GM23248 (cell line): ENCODE results near the gene LRR1. TPM values are rescaled to one million over a fixed set of nuclear protein-coding genes. Genes with fewer than 3 reads are reported as not detected.
"Not testable (repeated sequence)": the region's sequence is repeated elsewhere in the genome, so short reads cannot be mapped to it uniquely, and the experiment has no call there.

Source experiments
- DNase-seq: peaks from one replicate; pipeline ENCODE4 v3.0.0-alpha.2; 2015
- H2AFZ ChIP-seq: fragments of 200-600 bp; sonication (generic); 2 replicates; pipeline ENCODE4 v1.6.1; 2016; ENCODE audit warnings: antibody characterized with exemption
- H3F3A ChIP-seq: fragments of 200-600 bp; sonication (generic); 2 replicates; pipeline ENCODE4 v1.6.1; 2016; ENCODE audit warnings: mild to moderate bottlenecking, antibody characterized with exemption, mixed run types; ENCODE audit not compliant: insufficient read depth
- H3K27ac ChIP-seq: fragments of 200-600 bp; sonication (generic); 2 replicates; pipeline ENCODE4 v1.5.1; 2016; ENCODE audit warnings: mild to moderate bottlenecking
- H3K27me3 ChIP-seq: fragments of 200-600 bp; sonication (generic); replicated peaks from 2 replicates; pipeline ENCODE4 v1.6.1; 2016; ENCODE audit warnings: mild to moderate bottlenecking; ENCODE audit not compliant: insufficient read depth
- H3K36me3 ChIP-seq: fragments of 200-600 bp; sonication (generic); 2 replicates; pipeline ENCODE4 v1.6.1; 2016; ENCODE audit warnings: low read depth, mild to moderate bottlenecking
- H3K4me1 ChIP-seq: fragments of 200-600 bp; sonication (generic); 2 replicates; pipeline ENCODE4 v1.6.1; 2016; ENCODE audit warnings: mild to moderate bottlenecking; ENCODE audit not compliant: insufficient read depth
- H3K4me2 ChIP-seq: fragments of 200-600 bp; sonication (generic); one replicate; pipeline ENCODE4 v1.6.1; 2016; ENCODE audit warnings: mild to moderate bottlenecking; ENCODE audit not compliant: unreplicated experiment
- H3K4me3 ChIP-seq: fragments of 200-600 bp; sonication (generic); 2 replicates; pipeline ENCODE4 v1.5.1; 2016; ENCODE audit warnings: mild to moderate bottlenecking
- H3K79me2 ChIP-seq: fragments of 200-600 bp; sonication (generic); 2 replicates; pipeline ENCODE4 v1.6.1; 2016; ENCODE audit warnings: mild to moderate bottlenecking; ENCODE audit not compliant: insufficient read depth
- H3K9ac ChIP-seq: fragments of 200-600 bp; sonication (generic); 2 replicates; pipeline ENCODE4 v1.6.1; 2016; ENCODE audit warnings: mild to moderate bottlenecking
- H3K9me2 ChIP-seq: fragments of 200-600 bp; sonication (generic); 2 replicates; pipeline ENCODE4 v1.6.1; 2016; ENCODE audit warnings: mixed run types, mild to moderate bottlenecking, moderate library complexity; ENCODE audit not compliant: insufficient read depth
- H3K9me3 ChIP-seq: fragments of 200-600 bp; sonication (generic); one replicate; pipeline ENCODE4 v1.6.1; 2017; ENCODE audit warnings: low read depth
- H4K20me1 ChIP-seq: fragments of 200-600 bp; sonication (generic); 2 replicates; pipeline ENCODE4 v1.6.0; 2016; ENCODE audit not compliant: insufficient read depth
- EZH2 ChIP-seq: fragments of 200-600 bp; sonication (generic); IDR thresholded peaks from 2 replicates; pipeline ENCODE4 v1.6.1; 2018; ENCODE audit warnings: antibody characterized with exemption, mild to moderate bottlenecking; ENCODE audit not compliant: insufficient read depth, poor library complexity, severe bottlenecking
- EZH2phosphoT487 ChIP-seq: fragments of 200-600 bp; sonication (generic); IDR thresholded peaks from 2 replicates; pipeline ENCODE4 v1.6.1; 2018; ENCODE audit warnings: antibody characterized with exemption, moderate library complexity, mild to moderate bottlenecking, low read depth; ENCODE audit not compliant: insufficient read depth
- WGBS, 2 experiments: methylation state at CpG; one replicate each; pipeline ENCODE4 v1.1.6; 2015 to 2017; ENCODE audit warnings: low lambda C conversion rate in 2 of 2, low coverage in 1 of 2; ENCODE audit errors: missing lambda C conversion rate in 2 of 2; 5-methylcytosine and 5-hydroxymethylcytosine counted together
- in situ Hi-C: fragments of 300-500 bp; cut with MboI; formaldehyde crosslinking; loops from 2 replicates; pipeline ENCODE4 v1.15.0; 2020
- polyA plus RNA-seq: library from polyadenylated mRNA; unstranded; fragments of >200 nt; fragmentation: Nextera tagmentation; extraction: Ambion mirVana; gene quantifications from 2 replicates; pipeline ENCODE4 v1.2.1, GENCODE V29; 2016
- total RNA-seq: library from RNA; depleted of rRNA; stranded (reverse); fragments of >200 nt; shearing (Covaris generic); gene quantifications from 2 replicates; pipeline ENCODE4 v1.2.3, GENCODE V29; 2014

LRR1 gene
- total and polyA plus RNA-seq, 2 experiments from 2014 or later, result 9.6 to 17.5 TPM

- in situ Hi-C loops, result no loop called here
- peaks cover 94% of the 10 kb centered on the region for H3K79me2 ChIP-seq
- TF ChIP-seq EZH2, result no peak
- no peak for TF ChIP-seq EZH2phosphoT487
- no peaks in the 10 kb centered on the region for H3K9me3 ChIP-seq
- H2AFZ ChIP-seq, result no peak overlapping the region
- H3K4me1 ChIP-seq, result no peaks in the 10 kb centered on the region; the same call in 1 of the 2 replicates
- H3K27me3 ChIP-seq, result no peaks in the 10 kb centered on the region
- no peak overlapping the region for H3K4me2 ChIP-seq
- H3F3A ChIP-seq, result no peaks in the 10 kb centered on the region
- H3K9ac ChIP-seq, result no peak overlapping the region
- H3K36me3 ChIP-seq, result peaks cover 4% of the 10 kb centered on the region; the same call in 1 of the 2 replicates
- no peak for DNase-seq
- H3K4me3 ChIP-seq, result no peak overlapping the region
- H3K9me2 ChIP-seq, result no peaks in the 10 kb centered on the region
- H3K27ac ChIP-seq, result no peak overlapping the region
- no peaks in the 10 kb centered on the region for H4K20me1 ChIP-seq
Measured at GRCh38 chr14:49642163-49642562, 43.4 kb downstream of the LRR1 start.

GRCh38 chr14:49653508-49653907 lies 54.8 kb downstream of the LRR1 start:
- no peaks in the 10 kb centered on the region for H4K20me1 ChIP-seq
- no peak for TF ChIP-seq EZH2phosphoT487
- TF ChIP-seq EZH2, result no peak
- no peaks in the 10 kb centered on the region for H3K9me3 ChIP-seq
- no peak overlapping the region for H2AFZ ChIP-seq
- no peak for DNase-seq
- H3K9me2 ChIP-seq, result no peaks in the 10 kb centered on the region
- no peak overlapping the region for H3K9ac ChIP-seq
- H3K27ac ChIP-seq, result no peak overlapping the region
- 89 to 91% methylated on average over 6 of the region's 6 CpGs for WGBS, 2 experiments
- no peak overlapping the region for H3K4me3 ChIP-seq
- H3K36me3 ChIP-seq, result no peaks in the 10 kb centered on the region
- H3K4me2 ChIP-seq, result no peak overlapping the region
- peaks cover 8% of the 10 kb centered on the region for H3K79me2 ChIP-seq
- H3K4me1 ChIP-seq, result peaks cover 5% of the 10 kb centered on the region; the same call in 1 of the 2 replicates
- no peaks in the 10 kb centered on the region for H3K27me3 ChIP-seq
- H3F3A ChIP-seq, result no peaks in the 10 kb centered on the region
- in situ Hi-C loops, result no loop called here

- H3K9ac ChIP-seq, result no peak overlapping the region
- no peak overlapping the region for H3K27ac ChIP-seq
- H3F3A ChIP-seq, result no peaks in the 10 kb centered on the region
- H3K4me2 ChIP-seq, result no peak overlapping the region
- DNase-seq, result no peak
- no peaks in the 10 kb centered on the region for H3K9me2 ChIP-seq
- in situ Hi-C loops, result no loop called here
- 97 to 98% methylated on average over 3 of the region's 3 CpGs for WGBS, 2 experiments
- H3K4me3 ChIP-seq, result no peak overlapping the region
- H3K9me3 ChIP-seq, result no peaks in the 10 kb centered on the region
- H3K36me3 ChIP-seq, result no peaks in the 10 kb centered on the region
- no peak overlapping the region for H2AFZ ChIP-seq
- peaks cover 5% of the 10 kb centered on the region; the same call in 1 of the 2 replicates for H3K4me1 ChIP-seq
- no peaks in the 10 kb centered on the region for H3K27me3 ChIP-seq
- no peaks in the 10 kb centered on the region for H4K20me1 ChIP-seq
- TF ChIP-seq EZH2phosphoT487 (no peak), EZH2 (no peak)
- H3K79me2 ChIP-seq, result 0 out of 2 replicates have a peak, but pooled peaks cover 5% of the 10 kb centered on the region
Measured at GRCh38 chr14:49654511-49654910, 55.8 kb downstream of the LRR1 start.

GRCh38 chr14:49657500-49657899 lies 58.8 kb downstream of the LRR1 start:
- WGBS, 2 experiments, result 84 to 85% methylated on average over 6 of the region's 6 CpGs
- H2AFZ ChIP-seq, H3K27me3 ChIP-seq, H3K4me3 ChIP-seq, H3K9ac ChIP-seq, in situ Hi-C loops, H3K79me2 ChIP-seq, H3K27ac ChIP-seq, H3K4me2 ChIP-seq, H3K9me3 ChIP-seq, H3F3A ChIP-seq, H4K20me1 ChIP-seq, H3K9me2 ChIP-seq, H3K4me1 ChIP-seq, H3K36me3 ChIP-seq: not testable (repeated sequence)
- DNase-seq, result peak; percentile 24
